HepG2 (cell line): ENCODE data around the gene RTEL1. TPM values are rescaled to one million over a fixed set of nuclear protein-coding genes. Genes with fewer than 3 reads are reported as not detected.

Source experiments
- ATF6 ChIP-seq: sonication (generic); formaldehyde crosslinking; conservative IDR thresholded peaks from 2 replicates; pipeline ENCODE4 v1.4.0; 2020; ENCODE audit warnings: missing genetic modification reagents
- FOXP1 ChIP-seq, 2 experiments: fragments of 450-650 bp in 1 of 2; IDR thresholded peaks; 2 replicates each; pipeline ENCODE4 v1.6.1; 2017 to 2018; ENCODE audit warnings: antibody characterized with exemption in 1 of 2
- GZF1 ChIP-seq: sonication (generic); formaldehyde crosslinking; IDR thresholded peaks from 2 replicates; pipeline ENCODE4 v1.5.1; 2020; ENCODE audit warnings: mild to moderate bottlenecking, missing genetic modification reagents
- HDAC1 ChIP-seq: sonication (generic); formaldehyde crosslinking; IDR thresholded peaks from 2 replicates; pipeline ENCODE4 v1.5.1; 2020; ENCODE audit warnings: mild to moderate bottlenecking, missing genetic modification reagents
- HNRNPH1 ChIP-seq: fragments of 200-400 bp; formaldehyde crosslinking; optimal IDR thresholded peaks from 2 replicates; pipeline ENCODE3; 2017; ENCODE audit warnings: mild to moderate bottlenecking, low read depth, low read length
- HNRNPLL ChIP-seq: fragments of 200-400 bp; formaldehyde crosslinking; IDR thresholded peaks from 2 replicates; pipeline ENCODE4 v1.6.1; 2017; ENCODE audit warnings: mild to moderate bottlenecking, low read depth, low read length; ENCODE audit not compliant: poor library complexity, severe bottlenecking
- HNRNPUL1 ChIP-seq: fragments of 200-400 bp; formaldehyde crosslinking; IDR thresholded peaks from 2 replicates; pipeline ENCODE4 v1.6.1; 2017; ENCODE audit warnings: low read depth, mild to moderate bottlenecking, low read length, moderate library complexity
- KLF15 ChIP-seq: sonication (generic); formaldehyde crosslinking; IDR thresholded peaks from 2 replicates; pipeline ENCODE4 v1.8.1; 2023; ENCODE audit warnings: borderline replicate concordance, mild to moderate bottlenecking, inconsistent platforms, missing genetic modification reagents, mixed read lengths
- KLF6 ChIP-seq: IDR thresholded peaks from 2 replicates; pipeline ENCODE4 v1.8.0; 2016; ENCODE audit warnings: missing biosample characterization, missing genetic modification reagents
- MAF1 ChIP-seq: sonication (generic); formaldehyde crosslinking; IDR thresholded peaks from 2 replicates; pipeline ENCODE4 v1.5.0; 2020; ENCODE audit warnings: missing genetic modification reagents, borderline replicate concordance
- MLX ChIP-seq: IDR thresholded peaks from 2 replicates; pipeline ENCODE4 v1.6.1; 2016
- NCOA5 ChIP-seq: sonication (generic); formaldehyde crosslinking; IDR thresholded peaks from 2 replicates; pipeline ENCODE4 v1.4.0; 2020; ENCODE audit warnings: missing genetic modification reagents
- NCOR1 ChIP-seq: fragments of 200-600 bp; sonication (generic); IDR thresholded peaks from 2 replicates; pipeline ENCODE4 v1.7.0; 2017; ENCODE audit warnings: antibody characterized with exemption, low read length, borderline replicate concordance
- PHF20 ChIP-seq: sonication (generic); formaldehyde crosslinking; IDR thresholded peaks from 2 replicates; pipeline ENCODE4 v1.5.0; 2020; ENCODE audit warnings: mild to moderate bottlenecking, missing genetic modification reagents
- SMYD3 ChIP-seq: sonication (generic); formaldehyde crosslinking; IDR thresholded peaks from 2 replicates; pipeline ENCODE4 v1.8.1; 2023; ENCODE audit warnings: mild to moderate bottlenecking, missing genetic modification reagents
- SNAPC2 ChIP-seq: sonication (generic); formaldehyde crosslinking; IDR thresholded peaks from 2 replicates; pipeline ENCODE4 v1.8.1; 2022; ENCODE audit warnings: mild to moderate bottlenecking, missing genetic modification reagents
- ZBTB2 ChIP-seq: sonication (generic); formaldehyde crosslinking; IDR thresholded peaks from 2 replicates; pipeline ENCODE4 v1.8.0; 2022; ENCODE audit warnings: low read depth, missing genetic modification reagents
- ZNF138 ChIP-seq: sonication (generic); formaldehyde crosslinking; IDR thresholded peaks from 2 replicates; pipeline ENCODE4 v1.5.0; 2020; ENCODE audit warnings: mild to moderate bottlenecking, low read depth, missing genetic modification reagents
- ZNF382 ChIP-seq: sonication (generic); formaldehyde crosslinking; IDR thresholded peaks from 2 replicates; pipeline ENCODE4 v1.5.0; 2020; ENCODE audit warnings: missing genetic modification reagents, mild to moderate bottlenecking, borderline replicate concordance
- ZNF660 ChIP-seq: sonication (generic); formaldehyde crosslinking; IDR thresholded peaks from 2 replicates; pipeline ENCODE4 v1.5.1; 2020; ENCODE audit warnings: mild to moderate bottlenecking, low read depth, missing genetic modification reagents, borderline replicate concordance
- ZNF687 ChIP-seq: sonication (generic); formaldehyde crosslinking; IDR thresholded peaks from 2 replicates; pipeline ENCODE4 v1.5.1; 2020; ENCODE audit warnings: mild to moderate bottlenecking, missing genetic modification reagents, moderate library complexity
- ZNF780A ChIP-seq: sonication (generic); formaldehyde crosslinking; IDR thresholded peaks from 2 replicates; pipeline ENCODE4 v1.8.0; 2022; ENCODE audit warnings: mild to moderate bottlenecking, missing genetic modification reagents, moderate library complexity
- polyA plus RNA-seq, 8 experiments: library from polyadenylated mRNA; depleted of rRNA in 3 of 8; stranded (reverse) in 7 of 8; unstranded in 1 of 8; fragments of >200 nt; fragmentation: Illumina TruSeq in 4 of 8; extraction: Trizol in 4 of 8; gene quantifications; 2 replicates each; pipeline versions ENCODE4 v1.2.1 to v1.2.3, GENCODE V29; 2011 to 2016; ENCODE audit warnings: low read depth in 4 of 8, missing spikeins in 1 of 8, mixed read lengths in 1 of 8; ENCODE audit not compliant: insufficient read depth in 1 of 8
- total RNA-seq, 5 experiments: library from RNA; depleted of rRNA; stranded (reverse); fragments of >200 nt; fragmentation: Illumina TruSeq; extraction: Trizol; gene quantifications; 2 replicates each; pipeline ENCODE4 v1.2.3, GENCODE V29; 2016; ENCODE audit warnings: low read depth in 1 of 5

Gene RTEL1
- total and polyA plus RNA-seq, 2 of the 13 experiments (the other 11 are each of a cell fraction or from before 2014, with no cell fraction given): 21.8 to 36.4 TPM

- TF ChIP-seq ZNF687 (CRISPR knock-in tag) (peak; percentile 95), PHF20 (CRISPR knock-in tag) (peak; percentile 99), MAF1 (peak; percentile 84), HNRNPUL1 (no peak; the same call in 1 of the 2 replicates), NCOA5 (no peak), SMYD3 (CRISPR knock-in tag) (peak; percentile 97), HDAC1 (CRISPR knock-in tag) (peak; percentile 99), NCOR1 (peak; percentile 72; the same call in 1 of the 2 replicates), MLX (peak; percentile 40), ATF6 (CRISPR knock-in tag) (0 out of 2 replicates have a peak, but pooled peaks have one; percentile 89), FOXP1 (IDR thresholded peaks at IDR 0.05) (no peak), FOXP1 (CRISPR knock-in tag; IDR thresholded peaks at IDR 0.05) (no peak), HNRNPLL (peak; percentile 72), HNRNPH1 (no peak), GZF1 (CRISPR knock-in tag) (no peak; the same call in 1 of the 2 replicates), SNAPC2 (peak; percentile 95), ZNF660 (no peak), ZNF138 (peak; percentile 88), ZNF382 (CRISPR knock-in tag) (no peak), KLF15 (CRISPR knock-in tag) (peak; percentile 60; the same call in 1 of the 2 replicates), ZBTB2 (CRISPR knock-in tag) (peak; percentile 98), ZNF780A (CRISPR knock-in tag) (no peak), KLF6 (CRISPR knock-in tag) (peak; percentile 93)
These were observed 49.6 kb downstream of the RTEL1 start, which contains the start of the genes ARFRP1 and ZGPAT (continued) for GRCh38 chr20:63707558-63708300.
